T-helper 22 cell (primary cell): Measurements from ENCODE around the gene RRM1.

Experiments
- DNase-seq: peaks from one replicate; pipeline ENCODE4 v3.0.0-alpha.2; 2020; ENCODE audit warnings: low read depth

The RRM1 gene

DNA sequence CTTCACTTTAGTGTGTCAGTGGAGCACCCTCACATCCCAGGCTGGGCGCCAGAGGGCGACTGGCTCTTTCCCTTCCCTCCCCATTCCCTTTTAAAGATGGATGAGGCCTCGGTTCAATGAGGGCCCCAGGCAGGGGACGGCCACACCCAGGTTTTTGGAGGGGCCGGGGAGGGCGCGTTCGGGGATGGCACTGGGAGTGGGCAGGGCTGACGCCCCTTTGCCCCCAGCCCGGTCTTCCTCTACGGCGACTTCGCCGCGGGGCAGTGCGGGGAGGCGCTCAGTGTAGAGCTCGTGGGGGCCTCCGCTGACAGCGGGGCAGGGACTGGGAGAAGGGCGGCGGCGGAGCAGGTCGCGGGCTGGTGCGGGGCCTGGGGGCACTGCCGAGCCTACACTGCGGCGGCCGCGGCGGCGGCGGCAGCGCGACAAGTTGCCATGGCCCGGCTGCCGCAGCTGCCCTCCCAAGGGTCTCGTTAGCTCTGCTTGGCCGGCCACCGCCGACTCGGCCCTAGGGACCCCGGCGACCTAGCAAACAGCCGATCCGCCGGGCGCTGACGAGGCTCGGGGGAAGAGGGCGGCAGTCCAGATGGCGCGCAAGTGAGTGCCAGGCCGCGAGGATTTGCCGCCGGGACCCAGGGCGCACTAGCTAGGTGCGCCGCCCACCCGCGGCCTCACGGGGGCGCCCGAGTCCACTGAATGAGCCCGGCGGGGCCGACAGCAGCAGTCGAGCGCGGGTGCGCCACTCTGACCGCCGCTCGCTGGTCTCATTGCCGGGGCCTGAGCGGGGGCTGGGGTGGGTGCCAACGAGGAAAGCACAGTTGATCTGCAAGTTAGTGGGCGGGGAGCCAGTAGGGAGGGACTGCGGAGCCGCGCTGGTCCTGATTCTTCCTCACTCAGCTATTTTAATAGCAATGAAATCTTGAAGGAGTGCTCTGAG lies 92.7 kb downstream of the RRM1 start:
- DNase-seq: peak; percentile 44
